ENCODE measurements around the gene GJA4.
A peak's percentile ranks its signal among the peaks of the same experiment; 100 is the strongest.

The GJA4 gene

DNA sequence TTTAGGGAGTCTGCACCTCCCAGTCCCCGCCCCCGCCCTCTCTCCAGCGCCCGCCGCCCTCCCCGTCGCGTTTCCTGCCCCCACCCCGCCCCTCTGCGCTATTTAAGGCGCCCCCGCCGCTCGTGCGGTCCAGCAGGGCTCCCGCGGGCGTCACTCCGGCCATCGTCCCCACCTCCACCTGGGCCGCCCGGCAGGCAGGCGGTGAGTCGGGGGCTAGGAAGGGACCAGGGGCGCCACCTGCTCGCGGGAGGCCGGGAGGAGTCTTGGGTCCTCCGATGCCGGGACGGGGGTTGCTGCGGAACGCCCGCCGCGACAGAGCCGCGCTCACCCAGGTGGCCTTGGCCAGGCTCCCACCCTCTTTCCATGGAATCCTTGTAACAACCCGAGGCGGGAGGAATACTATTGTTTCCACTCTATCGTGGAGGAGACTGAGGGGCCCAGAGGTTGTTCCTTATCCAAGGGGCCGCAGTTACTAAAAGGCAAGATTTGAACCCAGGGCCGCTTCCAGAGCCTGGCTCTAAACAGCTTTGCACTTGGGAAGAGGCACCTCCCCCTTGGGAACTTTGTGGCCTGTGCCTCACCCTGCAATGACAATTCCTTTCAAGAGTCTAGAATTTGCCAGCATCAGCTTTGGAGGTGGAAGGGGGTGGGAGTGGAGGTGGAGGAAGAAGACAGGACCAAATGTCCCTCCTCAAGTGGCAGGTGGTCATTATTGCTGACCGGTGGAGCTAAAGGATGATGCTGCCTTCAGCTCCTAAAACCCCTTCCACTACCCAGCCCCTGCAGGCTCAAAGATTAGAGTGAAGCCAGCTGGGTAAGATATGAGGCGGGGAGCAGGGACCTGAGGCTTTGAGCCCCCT is at the start of gene GJA4:
GJA4 (plus strand) TSS at position 132 of the 860 bp plus-strand sequence. CDS start 1,215 bp downstream, outside the sequence.
- Mint-ChIP-seq H3K27me3 (peaks cover 27% of the 10 kb centered on the region), H3K27ac (no peak within 1 kb of the TSS)

DNA sequence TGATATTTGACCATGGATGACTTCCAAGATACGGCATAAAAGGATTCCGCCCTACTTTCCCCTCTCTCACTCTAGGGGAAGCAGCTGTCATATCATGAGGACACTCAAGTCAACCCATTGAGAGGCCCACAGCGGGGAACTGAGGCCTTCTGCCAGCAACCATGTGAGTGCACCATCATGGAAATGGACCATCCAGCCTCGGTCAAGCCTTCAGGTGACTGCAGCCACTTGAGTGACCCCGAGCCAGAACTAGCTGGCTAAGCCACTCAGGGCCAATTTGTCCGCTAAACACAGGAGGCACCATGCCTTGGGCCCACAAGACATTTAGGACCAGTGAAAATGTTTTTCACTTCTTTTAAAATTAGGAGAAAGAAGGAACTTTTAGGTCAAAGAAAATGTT is 49.0 kb upstream of the GJA4 start:
- Mint-ChIP-seq H3K4me3 (no peak overlapping the region), H3K27ac (no peak overlapping the region), H3K27me3 (peaks cover 4% of the 10 kb centered on the region), H3K4me1 (ENCODE audit: low read depth) (no peaks in the 10 kb centered on the region), H3K36me3 (ENCODE audit: low read depth) (no peaks in the 10 kb centered on the region), H3K9me3 (no peaks in the 10 kb centered on the region)

More for the DNA sequence above, at the start of gene GJA4:
- Mint-ChIP-seq H3K9me3 (no peaks in the 10 kb centered on the region), H3K4me3 (peak within 1 kb of the TSS; percentile 17), H3K36me3 (ENCODE audit: low read depth) (no peaks in the 10 kb centered on the region), H3K4me1 (ENCODE audit: low read depth) (peaks cover 3% of the 10 kb centered on the region)

DNA sequence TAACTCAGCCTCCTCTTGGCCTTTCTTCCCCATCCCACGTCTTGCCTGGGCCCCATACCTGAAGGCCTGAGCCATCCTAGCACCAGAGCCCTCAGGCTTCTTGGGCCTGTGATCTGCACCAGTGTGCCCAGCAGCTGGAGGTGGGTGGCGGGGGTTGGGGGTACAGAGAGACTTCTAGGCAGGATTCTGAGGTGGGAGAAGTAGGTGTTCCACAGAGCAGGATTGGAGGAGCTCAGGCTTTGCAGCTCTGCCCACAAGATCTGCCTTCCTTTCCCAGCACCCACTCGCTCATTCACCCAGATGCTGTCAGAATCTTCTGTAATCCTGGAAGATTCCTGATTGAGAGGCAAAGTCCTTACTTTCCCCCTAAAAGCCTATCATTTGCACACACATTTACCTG is 47.9 kb upstream of the GJA4 start:
- no peak overlapping the region for H3K4me3 Mint-ChIP-seq
- H3K4me1 Mint-ChIP-seq (ENCODE audit: low read depth): no peaks in the 10 kb centered on the region
- H3K27ac Mint-ChIP-seq: no peak overlapping the region
- peaks cover 4% of the 10 kb centered on the region for H3K27me3 Mint-ChIP-seq
- no peaks in the 10 kb centered on the region for H3K36me3 Mint-ChIP-seq (ENCODE audit: low read depth)
- H3K9me3 Mint-ChIP-seq: no peaks in the 10 kb centered on the region

DNA sequence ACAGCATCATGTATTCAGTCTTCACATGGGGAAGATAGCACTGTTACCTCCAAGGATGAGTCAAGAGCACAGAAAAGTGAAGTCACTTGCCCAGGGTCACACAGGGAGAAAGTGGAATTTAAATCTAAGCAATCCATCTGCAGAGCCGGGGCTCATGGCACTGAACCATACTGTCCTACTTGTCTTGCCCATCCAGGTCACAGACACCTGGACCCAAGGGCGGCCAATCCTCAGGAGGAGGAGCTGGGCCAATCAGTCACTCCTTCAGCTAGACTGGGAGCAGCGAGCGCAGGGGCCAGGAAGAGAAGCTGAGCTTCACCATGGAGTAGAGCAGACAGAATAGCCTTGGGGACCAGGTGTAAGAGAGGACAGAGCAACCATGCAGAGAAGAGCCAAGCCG is 47.1 kb upstream of the GJA4 start:
- no peaks in the 10 kb centered on the region for H3K9me3 Mint-ChIP-seq
- no peaks in the 10 kb centered on the region for H3K27me3 Mint-ChIP-seq
- H3K4me3 Mint-ChIP-seq: no peak overlapping the region
- no peaks in the 10 kb centered on the region for H3K4me1 Mint-ChIP-seq (ENCODE audit: low read depth)
- H3K27ac Mint-ChIP-seq: no peak overlapping the region
- no peaks in the 10 kb centered on the region for H3K36me3 Mint-ChIP-seq (ENCODE audit: low read depth)

DNA sequence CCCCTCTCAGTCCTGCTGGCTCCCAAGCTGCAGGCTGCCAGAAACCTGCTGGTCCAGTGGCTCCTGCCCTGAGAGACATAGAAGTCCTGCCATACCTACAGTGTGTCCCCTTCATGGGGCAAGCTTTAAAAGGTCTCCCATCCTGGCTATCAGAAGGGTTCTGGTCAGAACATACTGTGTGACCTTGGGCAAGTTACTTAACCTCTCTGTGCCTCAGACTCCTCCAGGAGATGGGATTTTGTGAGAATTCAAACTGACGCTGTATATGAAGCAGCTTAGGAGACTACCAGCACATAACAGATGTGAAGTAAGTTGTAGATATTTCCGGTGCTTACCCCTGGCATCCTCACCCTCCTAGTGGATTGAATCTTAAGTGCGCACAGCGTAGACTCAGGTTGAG is 46.7 kb upstream of the GJA4 start:
- H3K36me3 Mint-ChIP-seq (ENCODE audit: low read depth): no peaks in the 10 kb centered on the region
- H3K4me3 Mint-ChIP-seq: no peak overlapping the region
- H3K9me3 Mint-ChIP-seq: no peaks in the 10 kb centered on the region
- no peaks in the 10 kb centered on the region for H3K27me3 Mint-ChIP-seq
- H3K4me1 Mint-ChIP-seq (ENCODE audit: low read depth): no peaks in the 10 kb centered on the region
- H3K27ac Mint-ChIP-seq: no peak overlapping the region

DNA sequence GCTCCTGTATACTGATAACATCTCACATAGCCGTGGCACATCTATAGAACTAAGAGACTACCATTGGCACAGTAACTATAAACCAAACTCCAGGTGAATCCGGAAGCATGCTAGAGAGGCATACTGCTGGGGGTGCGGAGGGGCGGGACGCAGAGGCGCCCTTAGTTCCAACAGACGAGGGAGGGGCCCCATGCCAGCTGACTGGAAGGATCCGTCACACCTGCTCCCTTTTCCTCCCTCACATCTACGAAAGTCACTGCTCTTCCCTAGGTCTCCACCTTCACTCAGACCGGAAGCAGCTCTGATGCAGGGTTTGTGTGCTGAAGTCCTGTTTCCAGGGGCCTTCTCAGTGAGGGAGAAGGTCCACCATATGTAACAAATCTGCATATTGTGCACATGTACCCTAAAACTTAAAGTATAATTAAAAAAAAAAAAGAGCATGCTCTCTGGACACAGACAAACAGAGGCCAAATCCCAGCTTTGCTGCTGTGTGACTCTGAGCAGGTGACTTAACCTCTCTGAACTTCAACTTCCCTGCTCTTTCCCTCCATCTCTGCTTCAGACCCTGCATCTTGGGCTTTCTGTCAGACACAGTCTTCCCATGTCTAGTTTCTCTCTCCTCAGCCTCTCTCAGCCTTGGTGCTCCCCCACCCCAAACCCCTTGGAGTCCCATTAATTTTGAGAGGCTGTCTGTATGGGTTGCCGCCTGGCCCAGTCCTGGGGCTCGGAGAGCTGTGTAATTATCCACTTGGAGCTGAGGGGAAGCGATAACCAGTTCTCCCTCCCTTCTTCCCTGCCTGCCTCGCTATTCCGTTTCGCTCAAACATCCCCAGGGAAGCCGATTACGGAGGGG is 45.8 kb upstream of the GJA4 start:
- Mint-ChIP-seq H3K27ac (no peak overlapping the region), H3K27me3 (no peaks in the 10 kb centered on the region), H3K36me3 (ENCODE audit: low read depth) (no peaks in the 10 kb centered on the region), H3K9me3 (no peaks in the 10 kb centered on the region), H3K4me1 (ENCODE audit: low read depth) (no peaks in the 10 kb centered on the region), H3K4me3 (no peak overlapping the region)

DNA sequence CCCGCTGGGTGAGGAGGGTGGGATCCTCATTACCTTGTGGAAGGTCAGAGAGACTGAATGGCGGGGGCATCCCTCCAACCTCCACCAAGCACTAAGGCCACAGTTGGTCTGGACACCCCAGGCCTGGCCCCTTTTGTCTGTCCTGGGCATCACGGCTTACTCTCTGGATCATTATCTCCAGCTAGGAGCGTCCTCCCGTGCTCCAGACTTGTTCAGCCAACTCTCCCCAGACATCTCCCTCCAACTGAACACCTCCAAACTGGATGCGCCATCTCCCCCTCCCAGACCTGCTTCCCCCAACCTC is 45.2 kb upstream of the GJA4 start:
- no peaks in the 10 kb centered on the region for H3K4me1 Mint-ChIP-seq (ENCODE audit: low read depth)
- H3K36me3 Mint-ChIP-seq (ENCODE audit: low read depth): no peaks in the 10 kb centered on the region

DNA sequence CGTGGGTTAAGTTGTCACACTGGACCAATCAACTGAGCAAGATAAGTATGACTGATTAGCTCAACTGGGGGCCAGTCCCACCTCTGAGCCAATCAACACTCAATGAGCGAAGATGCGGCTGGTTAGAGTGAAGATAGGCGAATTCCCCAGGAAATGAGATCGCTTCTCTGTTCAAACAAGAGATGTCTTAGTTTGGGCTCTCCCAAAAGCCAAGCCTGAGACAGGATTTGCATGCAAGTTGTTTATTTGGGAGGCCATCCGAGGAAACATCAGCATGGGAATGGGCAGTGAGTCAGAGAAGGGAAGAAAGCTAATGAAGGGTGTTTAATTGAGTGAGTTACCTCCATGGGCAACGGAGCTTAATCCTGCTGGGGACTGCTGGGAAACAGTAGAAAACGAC is 42.8 kb upstream of the GJA4 start:
- H3K27me3 Mint-ChIP-seq: no peaks in the 10 kb centered on the region
- H3K4me1 Mint-ChIP-seq (ENCODE audit: low read depth): no peaks in the 10 kb centered on the region
- no peaks in the 10 kb centered on the region for H3K9me3 Mint-ChIP-seq
- no peak overlapping the region for H3K27ac Mint-ChIP-seq
- H3K4me3 Mint-ChIP-seq: no peak overlapping the region
- H3K36me3 Mint-ChIP-seq (ENCODE audit: low read depth): no peaks in the 10 kb centered on the region

More for the DNA sequence above, 45.2 kb upstream of the GJA4 start:
- Mint-ChIP-seq H3K9me3 (no peaks in the 10 kb centered on the region), H3K4me3 (no peak overlapping the region), H3K27me3 (no peaks in the 10 kb centered on the region), H3K27ac (no peak overlapping the region)

DNA sequence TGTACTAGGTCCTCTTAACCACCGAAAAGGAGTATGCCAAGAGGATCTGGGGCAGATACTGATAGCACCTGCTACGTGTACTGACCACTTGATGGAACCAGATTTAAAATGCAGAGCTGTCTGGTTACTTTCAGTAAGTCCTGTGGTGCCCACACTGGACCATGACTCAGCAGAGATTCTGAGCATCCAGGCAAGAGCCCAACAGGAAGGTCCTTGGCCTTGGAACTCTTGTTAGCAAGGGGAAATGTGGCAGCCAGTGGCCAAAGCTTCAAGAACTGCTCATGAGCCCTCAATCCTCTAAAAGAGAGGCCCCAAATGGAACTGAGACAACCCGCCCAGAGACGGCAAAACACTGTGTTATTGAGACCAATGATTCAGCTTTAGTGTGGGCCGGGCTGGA is 42.2 kb upstream of the GJA4 start:
- Mint-ChIP-seq H3K4me1 (ENCODE audit: low read depth) (no peaks in the 10 kb centered on the region), H3K27me3 (no peaks in the 10 kb centered on the region), H3K4me3 (no peak overlapping the region), H3K9me3 (no peaks in the 10 kb centered on the region), H3K27ac (no peak overlapping the region), H3K36me3 (ENCODE audit: low read depth) (no peaks in the 10 kb centered on the region)

DNA sequence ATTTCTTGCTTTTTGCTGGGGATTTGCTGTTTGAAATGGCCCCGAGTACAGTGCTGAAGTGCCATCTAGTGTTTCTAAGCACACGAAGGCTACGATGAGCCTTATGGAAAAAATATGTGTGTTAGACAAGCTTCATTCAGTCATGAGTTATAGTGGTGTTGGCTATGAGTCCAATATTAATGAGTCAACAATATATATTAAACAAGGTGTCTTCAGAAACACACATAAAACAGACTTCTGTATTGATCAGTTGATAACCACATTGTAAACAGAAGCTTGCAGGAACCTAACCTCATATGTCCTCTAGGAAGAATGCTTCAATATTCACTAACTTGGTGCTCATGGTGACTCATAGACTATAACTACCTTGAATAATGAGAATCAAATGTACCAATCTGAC is 39.6 kb upstream of the GJA4 start:
- H3K4me3 Mint-ChIP-seq: no peak overlapping the region
- no peaks in the 10 kb centered on the region for H3K36me3 Mint-ChIP-seq (ENCODE audit: low read depth)

DNA sequence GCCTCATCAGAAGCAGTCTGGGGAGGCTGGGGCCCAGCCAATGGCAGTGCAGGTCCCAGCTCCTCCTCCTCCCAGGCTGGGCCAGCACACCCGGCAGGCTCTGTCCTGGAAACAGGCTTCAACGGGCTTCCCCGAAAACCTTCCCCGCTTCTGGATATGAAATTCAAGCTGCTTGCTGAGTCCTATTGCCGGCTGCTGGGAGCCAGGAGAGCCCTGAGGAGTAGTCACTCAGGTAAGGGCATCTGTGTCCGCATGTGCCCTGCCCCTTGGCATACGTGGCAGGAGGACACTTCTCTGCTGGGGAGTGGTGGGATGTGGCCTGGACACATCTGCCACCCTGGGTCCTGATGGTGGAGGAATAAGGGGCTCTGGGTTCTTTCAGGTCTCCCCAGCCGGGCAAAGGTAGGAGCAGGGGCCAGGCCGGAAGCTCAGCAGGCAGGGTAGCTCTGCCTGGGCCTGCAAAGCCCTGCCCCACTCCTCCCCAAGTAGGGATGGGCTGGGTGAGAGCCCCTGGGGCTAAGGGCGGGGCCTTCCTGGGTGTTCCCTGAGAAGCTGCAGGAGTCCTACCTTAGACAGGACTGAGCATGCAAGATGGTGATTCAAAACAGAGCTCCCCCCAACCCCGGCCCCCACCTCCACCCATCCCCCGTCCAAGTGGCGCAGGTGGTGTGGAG is 37.7 kb upstream of the GJA4 start, which contains the start of gene GJB5:
GJB5 (plus strand) TSS at position 84 of the 674 bp plus-strand sequence. CDS start 2,284 bp downstream, outside the sequence.
- Mint-ChIP-seq H3K9me3 (no peaks in the 10 kb centered on the region), H3K4me1 (ENCODE audit: low read depth) (no peaks in the 10 kb centered on the region), H3K27me3 (no peaks in the 10 kb centered on the region), H3K27ac (no peak within 1 kb of the TSS), H3K4me3 (no peak within 1 kb of the TSS), H3K36me3 (ENCODE audit: low read depth) (no peaks in the 10 kb centered on the region)

More for the DNA sequence above, 39.6 kb upstream of the GJA4 start:
- Mint-ChIP-seq H3K9me3 (no peaks in the 10 kb centered on the region), H3K4me1 (ENCODE audit: low read depth) (no peaks in the 10 kb centered on the region), H3K27me3 (no peaks in the 10 kb centered on the region), H3K27ac (no peak overlapping the region)

DNA sequence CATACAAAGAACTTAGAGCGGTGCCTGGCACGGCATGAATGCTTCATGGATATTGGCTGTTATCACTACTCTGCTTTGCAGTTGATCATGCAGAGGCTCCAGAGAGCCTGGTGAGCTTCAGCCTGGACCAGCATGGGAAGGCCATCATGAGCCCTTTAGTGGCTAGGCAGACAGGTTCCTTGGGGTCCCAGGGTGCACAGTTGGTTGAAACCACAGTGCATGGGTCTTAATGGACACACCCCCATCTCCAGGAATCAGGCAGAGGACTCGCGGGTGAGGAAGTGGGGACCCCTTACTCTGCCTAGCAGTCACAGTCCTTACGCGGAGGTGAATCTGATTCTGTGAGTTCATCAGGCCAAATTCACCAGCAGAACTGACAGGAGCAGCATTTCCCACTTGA is 36.8 kb upstream of the GJA4 start:
- no peaks in the 10 kb centered on the region for H3K27me3 Mint-ChIP-seq
- H3K4me1 Mint-ChIP-seq (ENCODE audit: low read depth): no peaks in the 10 kb centered on the region
- no peaks in the 10 kb centered on the region for H3K36me3 Mint-ChIP-seq (ENCODE audit: low read depth)
- no peak overlapping the region for H3K4me3 Mint-ChIP-seq
- H3K27ac Mint-ChIP-seq: no peak overlapping the region
- H3K9me3 Mint-ChIP-seq: no peaks in the 10 kb centered on the region

DNA sequence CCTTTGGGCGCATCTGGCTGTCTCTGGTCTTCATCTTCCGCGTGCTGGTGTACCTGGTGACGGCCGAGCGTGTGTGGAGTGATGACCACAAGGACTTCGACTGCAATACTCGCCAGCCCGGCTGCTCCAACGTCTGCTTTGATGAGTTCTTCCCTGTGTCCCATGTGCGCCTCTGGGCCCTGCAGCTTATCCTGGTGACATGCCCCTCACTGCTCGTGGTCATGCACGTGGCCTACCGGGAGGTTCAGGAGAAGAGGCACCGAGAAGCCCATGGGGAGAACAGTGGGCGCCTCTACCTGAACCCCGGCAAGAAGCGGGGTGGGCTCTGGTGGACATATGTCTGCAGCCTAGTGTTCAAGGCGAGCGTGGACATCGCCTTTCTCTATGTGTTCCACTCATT is 35.4 kb upstream of the GJA4 start:
- Mint-ChIP-seq H3K27ac (no peak overlapping the region), H3K9me3 (no peaks in the 10 kb centered on the region), H3K4me3 (no peak overlapping the region), H3K36me3 (ENCODE audit: low read depth) (no peaks in the 10 kb centered on the region), H3K27me3 (no peaks in the 10 kb centered on the region), H3K4me1 (ENCODE audit: low read depth) (no peaks in the 10 kb centered on the region)

DNA sequence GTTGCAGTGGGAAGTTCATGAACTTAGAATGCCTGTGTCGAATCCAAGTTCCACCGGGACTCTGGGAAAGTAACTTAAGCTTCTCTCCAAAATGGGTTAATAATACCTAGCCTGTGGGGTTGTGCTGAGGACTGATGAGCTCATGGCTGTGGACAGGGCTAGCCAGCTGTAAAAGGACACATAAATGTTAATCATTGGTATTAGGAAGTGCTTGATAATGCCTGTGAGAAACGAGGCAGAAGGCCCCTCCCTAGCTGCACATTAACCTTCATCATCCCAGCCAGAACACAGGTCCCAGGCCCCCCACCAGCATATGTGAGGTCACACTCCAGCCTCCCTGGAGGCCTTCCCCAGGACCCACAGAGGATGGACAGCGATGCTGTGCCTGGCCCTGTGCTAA is 34.0 kb upstream of the GJA4 start:
- Mint-ChIP-seq H3K27me3 (no peaks in the 10 kb centered on the region), H3K36me3 (ENCODE audit: low read depth) (no peaks in the 10 kb centered on the region), H3K9me3 (no peaks in the 10 kb centered on the region), H3K4me1 (ENCODE audit: low read depth) (no peaks in the 10 kb centered on the region), H3K4me3 (no peak overlapping the region), H3K27ac (no peak overlapping the region)
